Hepatocyte (in vitro differentiated cells): ENCODE results near the gene KLF13.

Experiments
- CTCF ChIP-seq: fragments of 200-600 bp; sonication (generic); IDR thresholded peaks from 2 replicates; pipeline ENCODE4 v1.5.1; 2016; ENCODE audit warnings: antibody characterized with exemption, mild to moderate bottlenecking; ENCODE audit not compliant: poor library complexity
- EZH2 ChIP-seq: fragments of 200-600 bp; sonication (generic); IDR thresholded peaks from 2 replicates; pipeline ENCODE4 v1.6.1; 2016; ENCODE audit warnings: antibody characterized with exemption, mild to moderate bottlenecking, borderline replicate concordance
- EZH2phosphoT487 ChIP-seq: fragments of 200-600 bp; sonication (generic); IDR thresholded peaks from one replicate; pipeline ENCODE4 v1.6.1; 2018; ENCODE audit warnings: antibody characterized with exemption, mild to moderate bottlenecking, low read depth, moderate library complexity; ENCODE audit not compliant: unreplicated experiment, severe bottlenecking

DNA sequence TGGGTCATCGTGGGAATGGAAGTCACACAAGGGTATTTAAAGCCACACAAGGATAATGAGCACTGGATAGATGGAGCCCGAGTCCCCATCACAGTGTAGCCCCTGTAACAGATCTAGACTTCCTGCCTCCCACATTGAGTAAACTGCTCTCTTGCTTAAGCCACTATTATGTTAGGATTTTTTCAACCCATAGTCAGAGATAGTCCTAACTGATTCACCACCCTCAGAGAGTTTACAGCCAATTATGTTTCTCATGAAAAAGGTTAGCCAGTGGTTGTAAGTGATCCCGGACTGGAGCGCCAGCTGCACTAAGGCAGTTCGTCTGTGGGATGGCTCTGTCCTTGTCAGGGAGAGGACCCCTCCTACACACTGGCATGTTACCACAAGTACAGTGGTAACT, 77.0 kb downstream of the KLF13 start:
- TF ChIP-seq EZH2, result no peak
- no peak for TF ChIP-seq CTCF
- no peak for TF ChIP-seq EZH2phosphoT487
